ENCODE measurements around the gene PROB1.

DNA sequence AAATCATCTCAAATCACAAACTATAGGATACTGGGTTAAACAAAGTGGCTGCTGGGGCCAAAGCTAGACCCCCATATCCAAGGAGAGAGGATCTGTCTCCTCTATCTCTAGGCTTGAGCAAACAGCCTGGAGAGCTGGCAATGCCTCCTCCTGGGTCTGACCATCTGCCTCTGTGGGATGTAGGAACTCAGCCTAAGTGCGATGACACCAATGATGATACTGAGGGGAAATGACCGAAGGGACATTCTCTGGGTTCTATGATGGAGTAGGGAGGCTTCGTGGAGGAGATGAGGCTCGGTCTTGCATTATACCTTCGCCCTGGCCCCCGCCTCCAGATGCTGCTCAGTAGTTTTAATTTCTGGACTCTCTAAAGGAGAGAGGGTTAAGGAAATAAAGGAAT lies 18.2 kb upstream of the PROB1 start:
- TF ChIP-seq, protein P1, sequence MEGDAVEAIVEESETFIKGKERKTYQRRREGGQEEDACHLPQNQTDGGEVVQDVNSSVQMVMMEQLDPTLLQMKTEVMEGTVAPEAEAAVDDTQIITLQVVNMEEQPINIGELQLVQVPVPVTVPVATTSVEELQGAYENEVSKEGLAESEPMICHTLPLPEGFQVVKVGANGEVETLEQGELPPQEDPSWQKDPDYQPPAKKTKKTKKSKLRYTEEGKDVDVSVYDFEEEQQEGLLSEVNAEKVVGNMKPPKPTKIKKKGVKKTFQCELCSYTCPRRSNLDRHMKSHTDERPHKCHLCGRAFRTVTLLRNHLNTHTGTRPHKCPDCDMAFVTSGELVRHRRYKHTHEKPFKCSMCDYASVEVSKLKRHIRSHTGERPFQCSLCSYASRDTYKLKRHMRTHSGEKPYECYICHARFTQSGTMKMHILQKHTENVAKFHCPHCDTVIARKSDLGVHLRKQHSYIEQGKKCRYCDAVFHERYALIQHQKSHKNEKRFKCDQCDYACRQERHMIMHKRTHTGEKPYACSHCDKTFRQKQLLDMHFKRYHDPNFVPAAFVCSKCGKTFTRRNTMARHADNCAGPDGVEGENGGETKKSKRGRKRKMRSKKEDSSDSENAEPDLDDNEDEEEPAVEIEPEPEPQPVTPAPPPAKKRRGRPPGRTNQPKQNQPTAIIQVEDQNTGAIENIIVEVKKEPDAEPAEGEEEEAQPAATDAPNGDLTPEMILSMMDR (IDR thresholded peaks at IDR 0.05 in 4 of 5, conservative IDR thresholded peaks at IDR 0.05 in 1 of 5) = no peak
- no peak for TF ChIP-seq POLR2A (IDR thresholded peaks at IDR 0.05)

Measured in gastrocnemius medialis (tissue), 4 donors.